ENCODE data around the gene HDAC4. TPM values are rescaled to one million over a fixed set of nuclear protein-coding genes. Genes with fewer than 3 reads are reported as not detected.

The HDAC4 gene
- total RNA-seq, 4 donors from 2014 or later = 51.4 to 107 (median 70.8) TPM

GRCh38 chr2:239192975-239193374 lies 207.8 kb downstream of the HDAC4 start:
- 81% methylated on average over 8 of the region's 8 CpGs for WGBS
- H3K36me3 ChIP-seq = peaks cover 37% of the 10 kb centered on the region
- H3K4me3 ChIP-seq = no peak overlapping the region
- peak; percentile 40 to 49 for DNase-seq (ENCODE audit: low spot score in 2 of 2)
- no peak for TF ChIP-seq EP300 (IDR thresholded peaks at IDR 0.05)
- TF ChIP-seq CTCF (IDR thresholded peaks at IDR 0.05) = no peak
- no peak for TF ChIP-seq POLR2A (IDR thresholded peaks at IDR 0.05)
- no peak for TF ChIP-seq POLR2AphosphoS5 (IDR thresholded peaks at IDR 0.05)
- H3K9me3 ChIP-seq = peaks cover 8% of the 10 kb centered on the region
- peaks cover 10% of the 10 kb centered on the region for H3K4me1 ChIP-seq
- H3K27me3 ChIP-seq = no peaks in the 10 kb centered on the region
- H3K27ac ChIP-seq = no peak overlapping the region

GRCh38 chr2:239192456-239192855 lies 208.4 kb downstream of the HDAC4 start:
- peaks cover 8% of the 10 kb centered on the region for H3K9me3 ChIP-seq
- H3K27me3 ChIP-seq = no peaks in the 10 kb centered on the region
- H3K4me3 ChIP-seq = no peak overlapping the region
- peaks cover 10% of the 10 kb centered on the region for H3K4me1 ChIP-seq
- peaks cover 40% of the 10 kb centered on the region for H3K36me3 ChIP-seq
- TF ChIP-seq EP300 (IDR thresholded peaks at IDR 0.05) (no peak), POLR2A (IDR thresholded peaks at IDR 0.05) (no peak), POLR2AphosphoS5 (IDR thresholded peaks at IDR 0.05) (no peak), CTCF (IDR thresholded peaks at IDR 0.05) (no peak)
- no peak overlapping the region for H3K27ac ChIP-seq
- peak; percentile 56 to 72 for DNase-seq (ENCODE audit: low spot score in 2 of 2)
- WGBS = 80% methylated on average over 17 of the region's 17 CpGs

GRCh38 chr2:239190921-239191885 lies 209.6 kb downstream of the HDAC4 start:
- no peak for TF ChIP-seq POLR2A (IDR thresholded peaks at IDR 0.05)
- no peak for TF ChIP-seq CTCF (IDR thresholded peaks at IDR 0.05)
- no peak for TF ChIP-seq EP300 (IDR thresholded peaks at IDR 0.05)
- TF ChIP-seq POLR2AphosphoS5 (IDR thresholded peaks at IDR 0.05) = no peak
- WGBS = 86% methylated on average over 10 of the region's 15 CpGs
- peaks cover 8% of the 10 kb centered on the region for H3K9me3 ChIP-seq
- H3K27me3 ChIP-seq = no peaks in the 10 kb centered on the region
- H3K4me1 ChIP-seq = peaks cover 10% of the 10 kb centered on the region
- H3K36me3 ChIP-seq = peaks cover 40% of the 10 kb centered on the region
- peak; percentile 49 to 63 for DNase-seq (ENCODE audit: low spot score in 2 of 2)
- no peak overlapping the region for H3K4me3 ChIP-seq
- no peak overlapping the region for H3K27ac ChIP-seq

- Histone ChIP-seq H3K27ac (no peak overlapping the region), H3K4me3 (no peak overlapping the region), H3K9me3 (peaks cover 8% of the 10 kb centered on the region), H3K27me3 (no peaks in the 10 kb centered on the region), H3K4me1 (peaks cover 10% of the 10 kb centered on the region), H3K36me3 (peaks cover 46% of the 10 kb centered on the region)
- 95% methylated on average over 22 of the region's 22 CpGs for WGBS
- no peak for TF ChIP-seq POLR2A (IDR thresholded peaks at IDR 0.05)
- TF ChIP-seq EP300 (IDR thresholded peaks at IDR 0.05) = no peak
- no peak for TF ChIP-seq POLR2AphosphoS5 (IDR thresholded peaks at IDR 0.05)
- no peak for TF ChIP-seq CTCF (IDR thresholded peaks at IDR 0.05)
- DNase-seq (ENCODE audit: low spot score in 2 of 2) = peak in 1 of 2 donors; percentile 69
Measured at GRCh38 chr2:239190361-239190760, 210.5 kb downstream of the HDAC4 start.

GRCh38 chr2:239189711-239190131 lies 211.1 kb downstream of the HDAC4 start:
- TF ChIP-seq EP300 (IDR thresholded peaks at IDR 0.05) (no peak), POLR2A (IDR thresholded peaks at IDR 0.05) (no peak), CTCF (IDR thresholded peaks at IDR 0.05) (no peak), POLR2AphosphoS5 (IDR thresholded peaks at IDR 0.05) (no peak)
- H3K9me3 ChIP-seq = peaks cover 8% of the 10 kb centered on the region
- H3K4me3 ChIP-seq = no peak overlapping the region
- H3K4me1 ChIP-seq = peaks cover 10% of the 10 kb centered on the region
- peaks cover 50% of the 10 kb centered on the region for H3K36me3 ChIP-seq
- no peaks in the 10 kb centered on the region for H3K27me3 ChIP-seq
- WGBS = 98% methylated on average over 13 of the region's 23 CpGs
- peak; percentile 28 to 70 for DNase-seq (ENCODE audit: low spot score in 2 of 2)
- no peak overlapping the region for H3K27ac ChIP-seq
